NCI-H2029 (cell line): Measurements from ENCODE around the gene SRSF12.
A peak's percentile ranks its signal among the peaks of the same experiment; 100 is the strongest.
"Not testable (repeated sequence)": the region's sequence is repeated elsewhere in the genome, so short reads cannot be mapped to it uniquely, and the experiment has no call there.

ENCODE experiments used
- DNase-seq: peaks from one replicate; lab custom pipeline; 2025; lab: John Stamatoyannopoulos, UW

SRSF12 gene

DNA sequence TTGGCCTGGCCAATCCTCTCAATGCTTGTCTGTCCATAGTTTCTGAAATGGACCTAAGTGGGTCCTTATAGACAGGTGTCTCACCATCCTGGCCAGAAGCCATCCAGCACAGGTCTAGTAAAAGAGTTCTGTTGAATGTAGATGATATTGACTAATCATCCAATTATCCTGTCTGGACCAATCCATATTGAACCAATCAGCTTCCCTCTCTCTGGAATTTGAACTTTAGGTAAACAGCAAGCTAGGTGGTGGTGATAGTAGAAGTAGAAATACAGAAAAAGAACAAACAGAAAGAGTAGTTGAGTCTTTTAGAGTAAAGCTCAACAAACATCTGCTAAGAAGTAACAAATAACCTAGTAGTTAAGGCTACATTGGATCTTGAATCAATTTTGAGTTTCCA, 46.8 kb downstream of the SRSF12 start:
- DNase-seq: peak; percentile 19

- no peak for DNase-seq
These were observed 48.2 kb downstream of the SRSF12 start for GRCh38 chr6:89069536-89070163.

GRCh38 chr6:89068695-89069094, 49.2 kb downstream of the SRSF12 start:
- DNase-seq: no peak

GRCh38 chr6:89067796-89068195, 50.1 kb downstream of the SRSF12 start:
- no peak for DNase-seq

DNA sequence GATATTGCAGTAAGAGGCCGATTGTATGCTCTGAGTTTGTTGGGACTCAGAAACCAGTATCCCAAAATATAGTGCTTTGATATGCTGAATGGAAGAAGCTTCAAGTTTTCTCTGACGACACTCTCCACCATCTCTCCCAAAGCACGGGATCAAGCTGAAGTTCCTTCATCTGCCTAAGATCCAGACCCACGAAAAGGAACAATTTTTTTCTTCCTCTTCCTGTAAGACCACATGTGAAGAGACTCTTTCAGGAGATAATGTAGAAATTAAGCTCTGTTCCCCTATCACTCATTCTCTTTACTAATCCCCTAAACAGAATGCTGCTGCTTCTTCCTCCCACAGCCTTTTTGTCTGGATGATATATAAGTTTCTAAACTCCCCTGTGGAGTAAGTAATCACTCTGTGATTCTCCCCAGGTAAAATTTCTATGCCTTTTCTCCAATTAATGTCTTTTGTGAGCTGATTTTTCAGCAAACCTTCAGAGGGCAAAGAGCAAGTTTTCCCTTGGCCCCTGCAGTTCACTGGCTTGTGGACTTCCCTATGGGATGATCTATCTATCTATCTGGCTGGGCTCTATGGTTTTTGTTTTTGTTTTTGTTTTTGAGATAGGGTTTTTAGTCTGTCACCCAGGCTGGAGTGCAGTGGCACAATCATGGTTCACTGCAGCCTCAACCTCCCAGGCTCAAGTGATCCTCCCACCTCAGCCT, 50.8 kb downstream of the SRSF12 start:
- no peak for DNase-seq

GRCh38 chr6:89066121-89066520, 51.8 kb downstream of the SRSF12 start:
- DNase-seq: not testable (repeated sequence)

DNA sequence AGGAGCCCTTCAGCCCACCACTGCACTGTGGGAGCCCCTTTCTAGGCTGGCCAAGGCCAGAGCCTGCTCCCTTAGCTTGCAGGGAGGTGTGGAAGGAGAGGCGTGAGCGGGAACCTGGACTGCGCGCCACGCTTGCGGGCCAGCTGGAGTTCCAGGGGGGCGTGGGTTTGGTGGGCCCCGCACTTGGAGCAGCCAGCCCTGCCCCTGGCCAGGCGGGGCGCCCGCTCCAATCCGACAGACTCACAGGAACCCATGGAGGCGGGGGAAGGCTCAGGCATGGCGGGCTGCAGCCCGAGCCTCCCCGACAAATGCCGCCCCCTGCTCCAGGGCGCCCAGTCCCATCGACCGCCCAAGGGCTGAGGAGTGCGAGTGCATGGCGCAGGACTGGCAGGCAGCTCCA, 52.9 kb downstream of the SRSF12 start:
- not testable (repeated sequence) for DNase-seq

GRCh38 chr6:89063881-89064280, 54.0 kb downstream of the SRSF12 start:
- DNase-seq: no peak

- DNase-seq: no peak
These were observed 58.6 kb downstream of the SRSF12 start for GRCh38 chr6:89059227-89059626.

DNA sequence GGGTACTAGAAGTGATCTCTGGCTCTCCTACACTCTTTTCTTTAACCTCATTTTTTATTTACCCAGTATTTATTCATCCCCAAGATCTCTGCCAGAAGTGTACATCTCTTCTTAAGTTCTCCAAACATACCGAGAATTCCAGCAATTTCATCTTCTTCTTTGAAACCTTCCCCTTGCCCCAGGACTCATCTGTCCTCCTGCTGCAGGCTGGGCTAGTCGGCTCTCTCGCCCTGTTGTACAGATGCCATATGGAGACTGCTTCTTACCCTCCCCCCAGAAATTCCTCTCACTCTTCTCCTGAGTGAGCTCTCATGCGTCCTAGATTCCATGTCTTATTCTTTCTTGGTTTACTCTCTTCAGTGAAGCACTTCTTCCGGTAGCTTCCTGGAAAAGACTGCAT, 59.2 kb downstream of the SRSF12 start:
- no peak for DNase-seq

DNA sequence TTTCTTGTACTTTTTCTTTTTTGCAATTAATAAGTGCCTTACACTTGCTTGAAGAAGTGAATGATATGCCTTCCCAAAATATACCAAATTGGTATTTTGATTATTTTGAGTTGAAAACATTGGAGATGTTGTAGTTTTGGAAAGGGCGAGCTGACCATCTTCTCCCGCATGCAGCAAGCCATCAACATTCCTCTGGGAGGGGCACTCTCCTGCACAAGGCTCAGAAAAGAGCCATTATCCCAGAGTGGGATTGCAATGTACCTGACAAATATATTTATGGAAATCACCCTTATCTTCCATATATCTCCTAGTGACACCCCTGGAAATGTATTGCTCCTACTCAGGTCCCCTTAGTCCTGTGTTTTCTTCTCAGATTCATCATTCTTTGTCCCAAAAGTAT, 60.1 kb downstream of the SRSF12 start:
- DNase-seq: no peak

DNA sequence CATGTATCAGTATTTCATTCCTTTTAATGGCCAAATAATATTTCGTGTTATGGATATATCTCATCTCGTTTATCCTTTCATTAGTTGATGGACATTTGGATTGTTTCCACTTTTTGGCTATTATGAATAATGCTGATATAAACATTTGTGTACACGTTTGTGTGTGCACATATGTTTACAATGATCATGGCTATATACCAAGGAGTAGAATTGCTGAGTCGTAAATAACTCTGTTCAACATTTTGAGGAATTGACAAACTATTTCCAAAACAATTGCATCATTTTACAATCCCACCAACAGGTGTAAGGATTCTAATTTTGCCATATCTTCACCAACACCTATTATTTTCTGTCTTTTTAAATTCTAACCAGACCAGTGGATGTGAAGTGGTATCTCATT, 63.7 kb downstream of the SRSF12 start:
- DNase-seq: no peak

DNA sequence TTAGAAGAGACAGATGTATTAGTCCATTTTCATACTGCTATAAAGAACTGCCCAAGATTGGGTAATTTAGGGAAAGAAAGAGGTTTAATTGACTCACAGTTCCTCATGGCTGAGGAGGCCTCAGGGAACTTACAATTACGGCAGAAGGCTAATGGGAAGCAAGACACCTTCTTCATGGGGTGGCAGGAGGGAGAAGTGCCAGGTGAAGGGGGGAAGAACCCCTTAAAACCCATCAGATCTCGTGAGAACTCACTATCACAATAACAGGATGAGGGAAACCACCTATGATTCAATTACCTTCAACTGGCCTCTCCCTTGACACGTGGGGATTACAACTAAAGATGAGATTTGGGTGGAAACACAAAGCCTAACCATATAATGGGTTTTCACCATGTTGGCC, 66.2 kb downstream of the SRSF12 start:
- no peak for DNase-seq

GRCh38 chr6:89050697-89051096, 67.2 kb downstream of the SRSF12 start:
- DNase-seq: no peak

- DNase-seq: no peak
These were observed 67.7 kb downstream of the SRSF12 start for GRCh38 chr6:89050155-89050554.

GRCh38 chr6:89048985-89049384, 68.9 kb downstream of the SRSF12 start:
- no peak for DNase-seq

GRCh38 chr6:89048288-89048923, 69.5 kb downstream of the SRSF12 start:
- no peak for DNase-seq

- DNase-seq: no peak
These were observed 70.4 kb downstream of the SRSF12 start for GRCh38 chr6:89047473-89047872.
